Middle frontal gyrus (tissue), 1 donor: Measurements from ENCODE around the gene NME5.

Experiments used
- DNase-seq: peaks from one replicate; pipeline ENCODE4 v3.0.0-alpha.2; 2015; ENCODE audit warnings: low spot score; ENCODE audit errors: extremely low spot score

Gene NME5

GRCh38 chr5:138139781-138140090 is 508 bp upstream of the NME5 start:
- no peak for DNase-seq

- no peak for DNase-seq
Observed at GRCh38 chr5:138132543-138132942, 6.7 kb downstream of the NME5 start.

GRCh38 chr5:138129347-138129746 is 9.9 kb downstream of the NME5 start:
- DNase-seq = no peak

- no peak for DNase-seq
Observed at GRCh38 chr5:138128334-138128733, 10.9 kb downstream of the NME5 start.

GRCh38 chr5:138115254-138115653 is 24.0 kb downstream of the NME5 start:
- DNase-seq = no peak

- no peak for DNase-seq
Observed at GRCh38 chr5:138111937-138112336, 27.3 kb downstream of the NME5 start.

- DNase-seq = no peak
Observed at GRCh38 chr5:138111181-138111580, 28.0 kb downstream of the NME5 start.

GRCh38 chr5:138110266-138110963 is 28.8 kb downstream of the NME5 start:
- DNase-seq = no peak

GRCh38 chr5:138109463-138110265 is 29.6 kb downstream of the NME5 start:
- no peak for DNase-seq

- DNase-seq = no peak
Observed at GRCh38 chr5:138107213-138107612, 32.0 kb downstream of the NME5 start.

- no peak for DNase-seq
Observed at GRCh38 chr5:138105709-138106108, 33.5 kb downstream of the NME5 start.

- no peak for DNase-seq
Observed at GRCh38 chr5:138103319-138103637, 36.0 kb downstream of the NME5 start.

- DNase-seq = no peak
Observed at GRCh38 chr5:138102454-138103318, 36.5 kb downstream of the NME5 start.

- no peak for DNase-seq
Observed at GRCh38 chr5:138096997-138097828, 42.0 kb downstream of the NME5 start.

GRCh38 chr5:138096363-138096762 is 42.9 kb downstream of the NME5 start:
- DNase-seq = no peak

GRCh38 chr5:138095100-138095907 is 43.9 kb downstream of the NME5 start:
- no peak for DNase-seq

GRCh38 chr5:138093036-138093435 is 46.2 kb downstream of the NME5 start:
- no peak for DNase-seq

GRCh38 chr5:138092301-138092700 is 46.9 kb downstream of the NME5 start:
- DNase-seq = no peak

GRCh38 chr5:138091685-138092084 is 47.5 kb downstream of the NME5 start:
- DNase-seq = no peak

- DNase-seq = no peak
Observed at GRCh38 chr5:138083702-138084101, 55.5 kb downstream of the NME5 start, which contains the start of gene WNT8A. WNT8A (plus strand) TSS chr5:138084033; CDS start chr5:138084128, 95 bp downstream.
